K562 (cell line): ENCODE results near the gene GALNT16. TPM values are rescaled to one million over a fixed set of nuclear protein-coding genes. Genes with fewer than 3 reads are reported as not detected.

ENCODE experiments used
- ADNP ChIP-seq: fragments of 200-800 bp; sonication (Bioruptor generic); IDR thresholded peaks from 2 replicates; pipeline ENCODE4 v1.6.1; 2016; ENCODE audit warnings: missing genetic modification characterization, missing compliant biosample characterization
- CBX8 ChIP-seq: fragments of 200-600 bp; sonication (generic); IDR thresholded peaks from 2 replicates; pipeline ENCODE4 v1.6.1; 2012; ENCODE audit warnings: borderline replicate concordance, mixed run types, low read depth, mild to moderate bottlenecking, moderate library complexity, mixed read lengths, low read length, control low read depth, inconsistent platforms; ENCODE audit not compliant: poor library complexity, severe bottlenecking; ENCODE audit errors: extremely low read depth
- EP400 ChIP-seq: fragments of 450-650 bp; IDR thresholded peaks from 2 replicates; pipeline ENCODE4 v1.6.1; 2017; ENCODE audit warnings: antibody characterized with exemption, mild to moderate bottlenecking, moderate library complexity
- FOXK2 ChIP-seq, 2 experiments: fragments of 450-650 bp; IDR thresholded peaks in 1 of 2; conservative IDR thresholded peaks in 1 of 2; 2 replicates each; pipeline ENCODE4 v1.6.1; 2016; ENCODE audit warnings: low read depth in 2 of 2, mild to moderate bottlenecking in 1 of 2
- HOXB6 ChIP-seq: fragments of 250-450 bp; sonication (Bioruptor Pico); IDR thresholded peaks from 2 replicates; pipeline ENCODE4 v1.5.1; 2022; ENCODE audit warnings: mild to moderate bottlenecking, borderline replicate concordance
- ID3 ChIP-seq, 2 experiments: fragments of 250-450 bp in 1 of 2; fragments of 450-650 bp in 1 of 2; sonication (Bioruptor Pico) in 1 of 2; IDR thresholded peaks; 2 replicates each; pipeline versions ENCODE4 v1.6.1 to v1.8.0; 2016 to 2021; ENCODE audit warnings: mild to moderate bottlenecking in 2 of 2, moderate library complexity in 2 of 2, missing compliant biosample characterization in 1 of 2, missing genetic modification characterization in 1 of 2
- MIER1 ChIP-seq: fragments of 450-650 bp; IDR thresholded peaks from 2 replicates; pipeline ENCODE4 v1.6.1; 2016; ENCODE audit warnings: antibody characterized with exemption, mild to moderate bottlenecking, low read depth
- MNT ChIP-seq, 2 experiments: fragments of 450-650 bp; conservative IDR thresholded peaks; 2 replicates each; pipeline ENCODE4 v1.6.1; 2017; ENCODE audit warnings: mild to moderate bottlenecking in 2 of 2, moderate library complexity in 2 of 2
- NR1H2 ChIP-seq: sonication (generic); formaldehyde crosslinking; IDR thresholded peaks from 2 replicates; pipeline ENCODE4 v1.4.0; 2020; ENCODE audit warnings: mild to moderate bottlenecking, missing genetic modification reagents
- PHB ChIP-seq: fragments of 250-450 bp; sonication (Bioruptor Pico); IDR thresholded peaks from 2 replicates; pipeline ENCODE4 v1.5.0; 2021
- SMARCB1 ChIP-seq: IDR thresholded peaks from 2 replicates; pipeline ENCODE4 v1.6.1; 2011; ENCODE audit warnings: improper control_type of control experiment, low read depth; ENCODE audit not compliant: insufficient read length
- TOE1 ChIP-seq, 2 experiments: fragments of 450-650 bp in 1 of 2; sonication (generic) in 1 of 2; formaldehyde crosslinking in 1 of 2; IDR thresholded peaks; 2 replicates each; pipeline versions ENCODE4 v1.7.1 to v1.8.0; 2016 to 2022; ENCODE audit warnings: borderline replicate concordance in 2 of 2, mild to moderate bottlenecking in 2 of 2, antibody characterized with exemption in 1 of 2, inconsistent platforms in 1 of 2, low read depth in 1 of 2, missing genetic modification reagents in 1 of 2, moderate library complexity in 1 of 2
- ZBTB12 ChIP-seq: fragments of 250-450 bp; sonication (Bioruptor Pico); IDR thresholded peaks from 2 replicates; pipeline ENCODE4 v1.4.0; 2020
- ZMIZ1 ChIP-seq, 2 experiments: fragments of 150-350 bp in 1 of 2; IDR thresholded peaks; 2 replicates each; pipeline ENCODE4 v1.6.1; 2012 to 2016; ENCODE audit warnings: low read depth in 2 of 2, low read length in 2 of 2, mild to moderate bottlenecking in 1 of 2, moderate library complexity in 1 of 2
- ZNF280B ChIP-seq: fragments of 250-450 bp; sonication (Bioruptor Pico); IDR thresholded peaks from 2 replicates; pipeline ENCODE4 v1.5.1; 2021; ENCODE audit warnings: mild to moderate bottlenecking
- ZNF668 ChIP-seq: fragments of 250-450 bp; sonication (Bioruptor Pico); IDR thresholded peaks from 2 replicates; pipeline ENCODE4 v1.8.0; 2022; ENCODE audit warnings: mild to moderate bottlenecking, inconsistent platforms
- polyA plus RNA-seq, 8 experiments: library from polyadenylated mRNA; depleted of rRNA in 4 of 8; stranded (reverse) in 5 of 8; unstranded in 3 of 8; fragments of >200 nt; fragmentation: Nextera tagmentation in 2 of 8; fragmentation: Illumina TruSeq in 1 of 8; extraction: Ambion mirVana in 2 of 8; extraction: Trizol in 1 of 8; gene quantifications; 2 replicates each; pipeline versions ENCODE4 v1.2.1 to v1.2.3, GENCODE V29; 2011 to 2014; ENCODE audit warnings: inconsistent platforms in 1 of 8, missing spikeins in 1 of 8
- total RNA-seq, 7 experiments: library from RNA; depleted of rRNA in 6 of 7; stranded (reverse); fragments of >200 nt in 6 of 7; fragmentation: Illumina TruSeq in 2 of 7; extraction: Trizol in 2 of 7; gene quantifications; 2 replicates each; pipeline versions ENCODE4 v1.2.1 to v1.2.3, GENCODE V29; 2011 to 2021; ENCODE audit warnings: low replicate concordance in 1 of 7

The GALNT16 gene
- total and polyA plus RNA-seq, 9 of the 15 experiments (the other 6 are each of a cell fraction or from before 2014, with no cell fraction given): not detected

- TF ChIP-seq ID3 (CRISPR knock-in tag; IDR thresholded peaks at IDR 0.05) (no peak), ID3 (tag; IDR thresholded peaks at IDR 0.05) (0 out of 2 replicates have a peak, but pooled peaks have one; percentile 19), MIER1 (no peak), PHB (CRISPR knock-in tag) (no peak), SMARCB1 (no peak), ZBTB12 (CRISPR knock-in tag) (peak; percentile 65), NR1H2 (CRISPR knock-in tag) (no peak), MNT (conservative IDR thresholded peaks at IDR 0.05) (peak; percentile 61 to 74), FOXK2 (conservative IDR thresholded peaks at IDR 0.05 in 1 of 2, IDR thresholded peaks at IDR 0.05 in 1 of 2; ENCODE audit: low read depth in 2 of 2) (peak; percentile 22 to 31; a peak in 1 of 4 replicates), ZNF280B (CRISPR knock-in tag) (no peak), ADNP (tag) (no peak), HOXB6 (CRISPR knock-in tag) (no peak), CBX8 (no peak), EP400 (peak; percentile 99), ZMIZ1 (IDR thresholded peaks at IDR 0.05; ENCODE audit: low read depth in 2 of 2, low read length in 2 of 2) (no peak), ZNF668 (CRISPR knock-in tag) (no peak), TOE1 (IDR thresholded peaks at IDR 0.05; ENCODE audit: borderline replicate concordance) (no peak), TOE1 (CRISPR knock-in tag; IDR thresholded peaks at IDR 0.05; ENCODE audit: borderline replicate concordance, low read depth) (0 out of 2 replicates have a peak, but pooled peaks have one; percentile 37)
These were observed 138.3 kb downstream of the GALNT16 start, which contains the start of the genes ERH and SLC39A9 (continued) for GRCh38 chr14:69398053-69398817.
